ENCODE measurements around the gene TLE2.

- TF ChIP-seq POLR2A (IDR thresholded peaks at IDR 0.05) (no peak), POLR2AphosphoS5 (IDR thresholded peaks at IDR 0.05) (no peak)
Observed at GRCh38 chr19:3026768-3027167, 2.3 kb downstream of the TLE2 start.

Measured in transverse colon (tissue), 3 donors.